ENCODE measurements around the gene DNHD1.

- no peak for TF ChIP-seq CTCF (IDR thresholded peaks at IDR 0.05)
- no peak for TF ChIP-seq POLR2A (IDR thresholded peaks at IDR 0.05)
Observed at GRCh38 chr11:6579681-6580080, 82.6 kb downstream of the DNHD1 start.
